Loucy (cell line): ENCODE measurements around the gene ADAMTS2.

ENCODE experiments used
- CTCF ChIP-seq: fragments of 200-600 bp; sonication (generic); conservative IDR thresholded peaks from 2 replicates; pipeline ENCODE4 v1.5.1; 2014; ENCODE audit warnings: mild to moderate bottlenecking, antibody characterized with exemption, low read length
- EZH2phosphoT487 ChIP-seq: fragments of 200-600 bp; IDR thresholded peaks from 2 replicates; pipeline ENCODE4 v1.6.1; 2018; ENCODE audit warnings: antibody characterized with exemption, mild to moderate bottlenecking, moderate library complexity, borderline replicate concordance

- no peak for TF ChIP-seq CTCF
- TF ChIP-seq EZH2phosphoT487: no peak
Measured at GRCh38 chr5:179196405-179197079, 148.7 kb downstream of the ADAMTS2 start.
